SHP77 (cell line): ENCODE results near the gene ST6GALNAC6.
"Not testable (repeated sequence)": the region's sequence is repeated elsewhere in the genome, so short reads cannot be mapped to it uniquely, and the experiment has no call there.

Experiments
- DNase-seq, 2 experiments: peaks; one replicate each; lab custom pipeline; 2025; lab: John Stamatoyannopoulos, UW

ST6GALNAC6 gene

GRCh38 chr9:127854960-127855359 lies 44.4 kb downstream of the ST6GALNAC6 start:
- DNase-seq, result no peak

- DNase-seq, result peak; percentile 26 to 55
Observed at GRCh38 chr9:127854184-127854806, 45.1 kb downstream of the ST6GALNAC6 start, which contains the start of gene ENG. Gene ENG (minus strand): TSS chr9:127854658. CDS start chr9:127854355, 303 bp downstream.

- no peak for DNase-seq
Observed at GRCh38 chr9:127853312-127854183, 45.9 kb downstream of the ST6GALNAC6 start.

DNA sequence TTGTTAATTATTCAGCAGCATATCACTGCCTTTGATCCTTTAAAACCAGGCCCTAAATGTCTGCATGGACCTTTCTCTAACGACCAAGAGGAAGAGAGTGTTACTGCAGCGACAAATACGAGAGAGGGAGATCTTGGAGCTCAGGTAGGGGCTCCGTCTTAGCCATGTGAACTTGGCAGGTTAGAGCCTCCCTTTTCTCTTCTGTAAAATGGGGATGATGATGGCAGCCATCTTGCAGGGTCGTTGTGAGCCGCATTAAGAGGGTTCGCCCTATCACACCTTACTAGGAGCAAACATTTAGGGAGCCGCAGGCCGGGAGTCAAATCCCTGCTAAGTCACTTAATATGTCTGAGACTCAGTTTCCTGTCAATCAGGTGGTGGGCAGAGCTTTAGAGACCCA lies 46.6 kb downstream of the ST6GALNAC6 start:
- DNase-seq, result no peak

DNA sequence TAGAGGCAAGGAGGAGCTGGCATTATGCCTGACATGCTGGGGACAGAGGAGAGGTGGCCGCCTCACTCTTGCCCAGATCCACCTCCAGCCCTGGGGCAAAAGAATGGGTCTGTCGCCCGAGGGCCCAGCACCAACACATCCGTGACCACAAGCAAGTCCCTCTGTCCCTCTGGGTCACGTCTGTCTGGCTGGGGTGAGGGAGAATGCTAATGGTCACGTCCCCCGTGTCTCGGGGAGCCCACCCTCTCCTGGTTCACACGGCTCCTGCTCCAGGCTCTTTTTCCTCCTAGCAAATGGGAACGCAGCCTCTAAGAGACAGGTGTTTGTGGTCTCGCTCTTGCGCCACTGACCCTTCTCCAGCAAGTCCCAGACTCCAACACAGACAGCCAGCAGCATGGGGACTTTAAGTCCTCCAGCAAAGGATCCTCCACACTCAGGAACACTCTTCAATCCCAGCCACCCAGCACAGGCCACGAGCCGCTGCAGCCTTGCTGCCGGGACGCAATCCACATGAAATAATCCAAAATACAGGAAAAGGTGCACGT lies 49.0 kb downstream of the ST6GALNAC6 start:
- DNase-seq, result no peak

GRCh38 chr9:127848756-127849504 lies 50.5 kb downstream of the ST6GALNAC6 start:
- DNase-seq, result no peak

- DNase-seq, result no peak
Observed at GRCh38 chr9:127847833-127848755, 51.3 kb downstream of the ST6GALNAC6 start.

DNA sequence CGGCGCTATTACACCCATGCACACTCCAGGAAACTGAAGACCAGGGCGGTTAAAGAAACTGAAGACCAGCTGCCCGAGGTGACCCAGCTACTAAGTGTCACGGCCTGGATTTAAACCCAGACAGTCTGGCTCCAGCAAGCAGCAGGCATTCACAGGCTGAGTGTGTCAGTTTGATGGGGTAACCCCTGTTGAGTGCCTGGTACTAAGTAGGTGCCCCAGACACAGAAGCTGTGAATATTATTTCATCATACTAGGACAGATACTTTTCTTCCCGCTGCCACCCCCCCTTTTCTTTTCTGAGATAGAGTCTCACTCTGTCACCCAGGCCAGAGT lies 52.3 kb downstream of the ST6GALNAC6 start:
- DNase-seq, result no peak

GRCh38 chr9:127846443-127847177 lies 52.8 kb downstream of the ST6GALNAC6 start:
- no peak for DNase-seq

GRCh38 chr9:127845619-127846018 lies 53.8 kb downstream of the ST6GALNAC6 start:
- not testable (repeated sequence) for DNase-seq

DNA sequence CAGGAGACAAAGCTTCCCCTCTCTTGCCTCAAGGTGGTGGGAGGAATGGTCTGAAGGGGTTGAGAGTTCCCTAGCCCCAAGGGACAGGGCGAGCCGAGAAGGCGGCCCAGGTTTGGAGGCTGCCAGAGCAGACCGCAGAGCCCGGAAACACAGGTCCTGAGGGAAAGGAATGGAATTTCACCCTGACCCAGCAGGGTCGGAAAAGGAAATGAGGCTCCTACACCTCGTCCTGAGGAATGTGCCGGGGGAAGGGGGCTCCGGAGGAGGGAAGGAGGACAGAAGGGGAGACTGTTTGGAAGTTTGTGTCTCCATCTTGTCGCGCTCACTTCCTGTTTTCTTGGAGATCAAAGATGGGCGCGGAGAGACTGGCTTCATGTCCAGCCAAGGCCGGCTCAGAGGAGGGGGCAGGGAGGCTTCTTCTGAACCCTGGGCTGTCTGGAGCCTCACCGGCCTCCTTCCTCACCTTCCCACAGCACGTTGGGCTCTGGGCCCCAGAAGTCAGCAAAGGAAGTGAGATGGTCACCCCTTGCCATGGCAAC lies 54.5 kb downstream of the ST6GALNAC6 start:
- no peak for DNase-seq

GRCh38 chr9:127841087-127841835 lies 58.1 kb downstream of the ST6GALNAC6 start:
- no peak for DNase-seq

- DNase-seq, result no peak
Observed at GRCh38 chr9:127838375-127839078, 60.9 kb downstream of the ST6GALNAC6 start.

DNA sequence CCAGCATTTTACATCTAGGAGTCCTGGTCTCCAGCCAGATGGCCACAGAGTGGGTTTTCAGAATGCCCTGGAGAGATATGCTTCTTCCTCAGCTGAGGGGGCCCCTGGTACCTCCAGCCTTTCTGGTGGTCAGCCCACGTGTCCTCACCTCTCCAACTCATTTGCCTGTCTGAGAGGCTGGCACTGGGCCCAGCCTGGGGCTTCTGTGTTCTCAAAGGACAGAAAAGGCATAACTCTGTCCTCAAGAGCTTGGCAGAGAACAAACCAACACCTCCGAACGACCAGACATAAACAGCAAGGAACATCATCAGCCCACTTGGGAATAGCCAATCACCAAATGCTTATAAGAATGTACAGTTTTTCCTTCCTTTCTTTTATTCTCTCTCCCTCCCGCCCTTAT lies 62.1 kb downstream of the ST6GALNAC6 start:
- DNase-seq, result no peak

DNA sequence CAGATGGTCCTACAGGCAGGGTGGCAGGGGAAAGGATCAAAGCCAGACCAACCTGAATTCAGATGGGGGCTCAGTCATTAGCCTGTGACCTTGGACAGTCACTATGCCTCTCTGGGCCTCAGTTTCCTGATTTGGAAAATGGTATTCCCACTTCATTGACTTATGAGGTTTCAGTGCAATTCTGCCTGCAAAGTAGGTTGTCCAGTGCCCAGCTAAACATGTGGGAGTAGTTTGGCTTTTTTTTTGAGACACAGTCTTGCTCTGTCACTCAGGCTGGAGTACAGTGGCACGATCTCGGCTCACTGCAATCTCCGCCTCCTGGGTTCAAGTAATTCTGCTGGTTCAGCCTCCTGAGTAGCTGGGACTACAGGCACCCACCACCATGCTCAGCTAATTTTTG lies 62.8 kb downstream of the ST6GALNAC6 start:
- DNase-seq, result not testable (repeated sequence)

- no peak for DNase-seq
Observed at GRCh38 chr9:127835991-127836516, 63.3 kb downstream of the ST6GALNAC6 start.
